SU-DHL-6 (cell line): Measurements from ENCODE around the gene SC5D.

ENCODE experiments used
- H2AFZ ChIP-seq: fragments of 200-600 bp; sonication (generic); 2 replicates; pipeline ENCODE4 v1.6.1; 2014; ENCODE audit warnings: low read depth, mild to moderate bottlenecking, moderate library complexity, mixed read lengths, antibody characterized with exemption, low read length; ENCODE audit not compliant: severe bottlenecking
- H3F3A ChIP-seq: fragments of 200-600 bp; shearing (Covaris generic); 2 replicates; pipeline ENCODE4 v1.6.0; 2016; ENCODE audit warnings: antibody characterized with exemption, mild to moderate bottlenecking; ENCODE audit not compliant: insufficient read depth
- H3K27ac ChIP-seq: fragments of 200-600 bp; sonication (generic); 2 replicates; pipeline ENCODE4 v1.5.1; 2016; ENCODE audit warnings: low read depth, mild to moderate bottlenecking, low read length, moderate library complexity, mixed read lengths
- H3K27me3 ChIP-seq: fragments of 200-600 bp; sonication (generic), shearing (Covaris generic); 2 replicates; pipeline ENCODE4 v1.6.0; 2014; ENCODE audit warnings: mild to moderate bottlenecking, low read length
- H3K36me3 ChIP-seq: fragments of 200-600 bp; sonication (generic); 2 replicates; pipeline ENCODE4 v1.6.1; 2014; ENCODE audit warnings: mild to moderate bottlenecking, low read length, mixed read lengths
- H3K4me2 ChIP-seq: fragments of 300-600, 200-600 bp; shearing (Covaris generic), sonication (generic); 2 replicates; pipeline ENCODE4 v1.6.0; 2014; ENCODE audit warnings: low read length, low read depth, mild to moderate bottlenecking; ENCODE audit not compliant: poor library complexity, severe bottlenecking
- H3K4me3 ChIP-seq: fragments of 200-600 bp; sonication (generic); 2 replicates; pipeline ENCODE4 v1.5.1; 2014; ENCODE audit warnings: antibody characterized with exemption, low read length, mild to moderate bottlenecking, mixed read lengths; ENCODE audit not compliant: insufficient read depth, poor library complexity, severe bottlenecking
- H3K79me2 ChIP-seq: fragments of 200-600 bp; sonication (generic); 2 replicates; pipeline ENCODE4 v1.6.1; 2014; ENCODE audit warnings: mild to moderate bottlenecking, low read length, moderate library complexity; ENCODE audit not compliant: insufficient read depth
- H3K9ac ChIP-seq: fragments of 200-600 bp; sonication (generic); 2 replicates; pipeline ENCODE4 v1.7.0; 2014; ENCODE audit warnings: mild to moderate bottlenecking, low read length
- H3K9me2 ChIP-seq: fragments of 200-600 bp; sonication (generic); replicated peaks from 2 replicates; pipeline ENCODE4 v1.6.1; 2014; ENCODE audit warnings: low read length; ENCODE audit not compliant: insufficient read depth
- H3K9me3 ChIP-seq: fragments of 200-600 bp; sonication (generic); 2 replicates; pipeline ENCODE4 v1.6.1; 2014; ENCODE audit warnings: low read length, mixed read lengths; ENCODE audit not compliant: insufficient read depth
- H4K20me1 ChIP-seq: fragments of 200-600 bp; sonication (generic); 2 replicates; pipeline ENCODE4 v1.6.1; 2014; ENCODE audit warnings: low read depth, mild to moderate bottlenecking, antibody characterized with exemption, low read length, moderate library complexity, mixed read lengths
- CTCF ChIP-seq: fragments of 200-600 bp; sonication (generic); IDR thresholded peaks from one replicate; pipeline ENCODE4 v1.5.1; 2017; ENCODE audit warnings: antibody characterized with exemption, mild to moderate bottlenecking, low read length, moderate library complexity; ENCODE audit not compliant: insufficient read depth, poor library complexity, severe bottlenecking
- EZH2phosphoT487 ChIP-seq: fragments of 200-600 bp; sonication (generic), shearing (Covaris generic); conservative IDR thresholded peaks from 2 replicates; pipeline ENCODE4 v1.6.1; 2018; ENCODE audit warnings: mild to moderate bottlenecking, antibody characterized with exemption, low read length, moderate library complexity, mixed read lengths

SC5D gene

GRCh38 chr11:121337078-121337477 is 44.5 kb downstream of the SC5D start:
- H2AFZ ChIP-seq: no peak overlapping the region
- no peaks in the 10 kb centered on the region for H3K36me3 ChIP-seq
- no peaks in the 10 kb centered on the region for H3F3A ChIP-seq
- H3K9me3 ChIP-seq: no peaks in the 10 kb centered on the region
- TF ChIP-seq CTCF (no peak), EZH2phosphoT487 (no peak)
- H3K27me3 ChIP-seq: no peaks in the 10 kb centered on the region
- H3K79me2 ChIP-seq: no peaks in the 10 kb centered on the region
- H3K4me3 ChIP-seq: no peak overlapping the region
- H3K9ac ChIP-seq: no peak overlapping the region
- H4K20me1 ChIP-seq: no peaks in the 10 kb centered on the region
- H3K27ac ChIP-seq: no peak overlapping the region
- H3K9me2 ChIP-seq: no peaks in the 10 kb centered on the region
- no peak overlapping the region for H3K4me2 ChIP-seq

- Histone ChIP-seq H3K27me3 (no peaks in the 10 kb centered on the region), H3K36me3 (no peaks in the 10 kb centered on the region), H3K79me2 (no peaks in the 10 kb centered on the region), H2AFZ (no peak overlapping the region), H3K4me3 (no peak overlapping the region), H3K9ac (no peak overlapping the region), H3K9me2 (no peaks in the 10 kb centered on the region), H3K9me3 (no peaks in the 10 kb centered on the region), H3K4me2 (no peak overlapping the region), H3K27ac (no peak overlapping the region), H3F3A (no peaks in the 10 kb centered on the region), H4K20me1 (no peaks in the 10 kb centered on the region)
- TF ChIP-seq CTCF: no peak
- TF ChIP-seq EZH2phosphoT487: no peak
These were observed 45.2 kb downstream of the SC5D start for GRCh38 chr11:121337740-121338272.

GRCh38 chr11:121338536-121338935 is 46.0 kb downstream of the SC5D start:
- Histone ChIP-seq H3K9ac (no peak overlapping the region), H2AFZ (no peak overlapping the region), H3F3A (no peaks in the 10 kb centered on the region), H3K79me2 (no peaks in the 10 kb centered on the region), H3K27me3 (no peaks in the 10 kb centered on the region), H3K9me2 (no peaks in the 10 kb centered on the region), H3K36me3 (no peaks in the 10 kb centered on the region), H4K20me1 (no peaks in the 10 kb centered on the region), H3K4me2 (no peak overlapping the region), H3K27ac (no peak overlapping the region), H3K4me3 (no peak overlapping the region), H3K9me3 (no peaks in the 10 kb centered on the region)
- TF ChIP-seq EZH2phosphoT487: no peak
- no peak for TF ChIP-seq CTCF
